Measurements from ENCODE around the gene LPCAT2.
"Not testable (repeated sequence)": the region's sequence is repeated elsewhere in the genome, so short reads cannot be mapped to it uniquely, and the experiment has no call there.

DNA sequence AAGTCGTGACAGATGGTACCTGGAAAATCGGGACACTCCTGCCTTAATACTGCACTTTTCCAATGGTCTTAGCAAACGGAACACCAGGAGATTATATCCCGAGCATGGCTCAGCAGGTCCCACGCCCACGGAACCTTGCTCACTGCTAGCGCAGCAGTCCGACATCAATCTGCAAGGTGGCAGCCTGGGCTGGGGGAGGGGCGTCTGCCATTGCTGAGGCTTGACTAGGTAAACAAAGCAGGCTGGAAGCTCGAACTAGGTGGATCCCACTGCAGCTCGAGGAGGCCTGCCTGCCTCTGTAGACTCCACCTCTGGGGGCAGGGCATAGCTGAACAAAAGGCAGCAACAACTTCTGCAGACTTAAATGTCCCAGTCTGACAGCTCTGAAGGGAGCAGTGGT lies 106.8 kb downstream of the LPCAT2 start:
- TF ChIP-seq, protein P1, sequence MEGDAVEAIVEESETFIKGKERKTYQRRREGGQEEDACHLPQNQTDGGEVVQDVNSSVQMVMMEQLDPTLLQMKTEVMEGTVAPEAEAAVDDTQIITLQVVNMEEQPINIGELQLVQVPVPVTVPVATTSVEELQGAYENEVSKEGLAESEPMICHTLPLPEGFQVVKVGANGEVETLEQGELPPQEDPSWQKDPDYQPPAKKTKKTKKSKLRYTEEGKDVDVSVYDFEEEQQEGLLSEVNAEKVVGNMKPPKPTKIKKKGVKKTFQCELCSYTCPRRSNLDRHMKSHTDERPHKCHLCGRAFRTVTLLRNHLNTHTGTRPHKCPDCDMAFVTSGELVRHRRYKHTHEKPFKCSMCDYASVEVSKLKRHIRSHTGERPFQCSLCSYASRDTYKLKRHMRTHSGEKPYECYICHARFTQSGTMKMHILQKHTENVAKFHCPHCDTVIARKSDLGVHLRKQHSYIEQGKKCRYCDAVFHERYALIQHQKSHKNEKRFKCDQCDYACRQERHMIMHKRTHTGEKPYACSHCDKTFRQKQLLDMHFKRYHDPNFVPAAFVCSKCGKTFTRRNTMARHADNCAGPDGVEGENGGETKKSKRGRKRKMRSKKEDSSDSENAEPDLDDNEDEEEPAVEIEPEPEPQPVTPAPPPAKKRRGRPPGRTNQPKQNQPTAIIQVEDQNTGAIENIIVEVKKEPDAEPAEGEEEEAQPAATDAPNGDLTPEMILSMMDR (IDR thresholded peaks at IDR 0.05; ENCODE audit: low read depth, low read length): not testable (repeated sequence)
- not testable (repeated sequence) for TF ChIP-seq POLR2A (IDR thresholded peaks at IDR 0.05; ENCODE audit: extremely low read depth, insufficient read length)
- TF ChIP-seq, protein P2, sequence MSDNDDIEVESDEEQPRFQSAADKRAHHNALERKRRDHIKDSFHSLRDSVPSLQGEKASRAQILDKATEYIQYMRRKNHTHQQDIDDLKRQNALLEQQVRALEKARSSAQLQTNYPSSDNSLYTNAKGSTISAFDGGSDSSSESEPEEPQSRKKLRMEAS (IDR thresholded peaks at IDR 0.05; ENCODE audit: low read depth, low read length): not testable (repeated sequence)

Data from NB4 (cell line).